ENCODE data around the gene ERBB4. TPM values are rescaled to one million over a fixed set of nuclear protein-coding genes. Genes with fewer than 3 reads are reported as not detected.

Gene ERBB4
- total and polyA plus RNA-seq, 7 donors: under 0.01 to 0.33 (median 0.08) TPM; not detected in 1

DNA sequence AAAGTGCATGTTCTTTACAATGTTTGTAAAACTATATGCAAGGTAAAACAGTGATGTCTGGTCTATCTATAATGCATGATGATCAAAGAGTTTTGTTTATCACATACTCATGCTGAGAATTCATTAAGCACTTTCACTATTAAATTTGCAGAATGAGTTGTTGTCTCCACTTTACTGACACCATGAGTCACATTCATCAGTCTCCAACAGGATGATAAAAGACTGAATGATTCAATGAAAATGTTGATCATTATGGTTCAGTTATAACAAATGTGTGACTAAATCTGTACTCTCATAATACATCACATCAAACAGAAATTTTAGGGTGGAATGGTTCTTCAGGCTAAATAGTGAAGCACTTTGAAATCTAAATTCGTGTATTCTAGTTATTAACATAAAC is 129.0 kb downstream of the ERBB4 start:
- Histone ChIP-seq H3K4me1 (no peaks in the 10 kb centered on the region), H3K27me3 (no peaks in the 10 kb centered on the region), H3K36me3 (no peaks in the 10 kb centered on the region), H3K4me3 (no peak overlapping the region), H3K9me3 (peaks cover 0 to 2% (median 0%) of the 10 kb centered on the region in 4 donors), H3K27ac (no peak overlapping the region)
- WGBS, 2 donors: 17 to 41% methylated on average over 1 of the region's 1 CpG
- no peak for TF ChIP-seq EP300 (IDR thresholded peaks at IDR 0.05)
- no peak for TF ChIP-seq POLR2A (IDR thresholded peaks at IDR 0.05)
- TF ChIP-seq POLR2AphosphoS5 (IDR thresholded peaks at IDR 0.05): no peak
- TF ChIP-seq, protein P1, sequence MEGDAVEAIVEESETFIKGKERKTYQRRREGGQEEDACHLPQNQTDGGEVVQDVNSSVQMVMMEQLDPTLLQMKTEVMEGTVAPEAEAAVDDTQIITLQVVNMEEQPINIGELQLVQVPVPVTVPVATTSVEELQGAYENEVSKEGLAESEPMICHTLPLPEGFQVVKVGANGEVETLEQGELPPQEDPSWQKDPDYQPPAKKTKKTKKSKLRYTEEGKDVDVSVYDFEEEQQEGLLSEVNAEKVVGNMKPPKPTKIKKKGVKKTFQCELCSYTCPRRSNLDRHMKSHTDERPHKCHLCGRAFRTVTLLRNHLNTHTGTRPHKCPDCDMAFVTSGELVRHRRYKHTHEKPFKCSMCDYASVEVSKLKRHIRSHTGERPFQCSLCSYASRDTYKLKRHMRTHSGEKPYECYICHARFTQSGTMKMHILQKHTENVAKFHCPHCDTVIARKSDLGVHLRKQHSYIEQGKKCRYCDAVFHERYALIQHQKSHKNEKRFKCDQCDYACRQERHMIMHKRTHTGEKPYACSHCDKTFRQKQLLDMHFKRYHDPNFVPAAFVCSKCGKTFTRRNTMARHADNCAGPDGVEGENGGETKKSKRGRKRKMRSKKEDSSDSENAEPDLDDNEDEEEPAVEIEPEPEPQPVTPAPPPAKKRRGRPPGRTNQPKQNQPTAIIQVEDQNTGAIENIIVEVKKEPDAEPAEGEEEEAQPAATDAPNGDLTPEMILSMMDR (IDR thresholded peaks at IDR 0.05): no peak
- DNase-seq: no peak
- intact Hi-C loops (cut with DNase I): no loop called here

DNA sequence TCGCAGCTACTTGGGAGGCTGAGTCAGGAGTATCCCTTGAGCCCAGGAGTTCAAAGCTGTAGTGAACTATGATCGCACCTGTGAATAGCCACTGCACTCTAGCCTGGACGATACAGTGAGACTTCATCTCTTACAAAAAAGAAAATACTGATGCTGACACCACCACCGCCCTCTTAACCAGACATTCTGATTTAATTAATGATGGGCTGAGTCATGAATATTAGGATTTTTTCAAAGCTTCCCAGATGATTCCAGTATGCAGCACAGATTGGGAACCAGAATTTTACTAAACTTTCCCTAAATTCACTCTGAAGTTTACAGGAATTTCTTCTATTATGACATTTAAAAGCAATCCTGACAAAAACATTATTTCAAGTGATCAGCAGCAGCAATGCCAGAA is 130.1 kb downstream of the ERBB4 start:
- TF ChIP-seq EP300 (IDR thresholded peaks at IDR 0.05): no peak
- no peak for TF ChIP-seq POLR2A (IDR thresholded peaks at IDR 0.05)
- TF ChIP-seq POLR2AphosphoS5 (IDR thresholded peaks at IDR 0.05): no peak
- TF ChIP-seq, protein P1 (IDR thresholded peaks at IDR 0.05): no peak
- H3K4me3 ChIP-seq: no peak overlapping the region
- no peaks in the 10 kb centered on the region for H3K4me1 ChIP-seq
- H3K9me3 ChIP-seq: peaks cover 0 to 2% (median 0%) of the 10 kb centered on the region in 4 donors
- no peak for DNase-seq
- no peaks in the 10 kb centered on the region for H3K27me3 ChIP-seq
- H3K27ac ChIP-seq: no peak overlapping the region
- intact Hi-C loops (cut with DNase I): no loop called here
- no peaks in the 10 kb centered on the region for H3K36me3 ChIP-seq
- WGBS, 2 donors: 78 to 89% methylated on average over 4 of the region's 4 CpGs

DNA sequence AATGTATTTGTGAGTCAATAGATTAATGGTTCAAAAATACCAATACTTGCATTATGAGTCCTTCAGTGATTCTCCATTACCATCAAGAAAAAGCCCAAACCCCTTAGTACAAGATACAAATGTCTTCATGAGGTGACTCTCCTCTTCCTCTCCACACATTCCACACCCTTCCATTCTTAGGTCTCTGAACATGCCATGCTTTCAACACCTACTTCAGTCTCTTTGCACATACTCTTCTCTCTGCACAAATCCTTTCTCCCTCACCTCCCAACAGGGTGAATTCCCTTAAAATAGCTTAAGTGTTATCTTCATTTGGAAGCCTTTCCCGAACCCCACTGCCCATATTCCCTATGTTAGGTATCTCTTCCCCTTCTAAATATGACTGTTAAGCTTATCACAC is 131.9 kb downstream of the ERBB4 start:
- H3K27ac ChIP-seq: no peak overlapping the region
- no peak for DNase-seq
- intact Hi-C loops (cut with DNase I): no loop called here
- H3K4me1 ChIP-seq: no peaks in the 10 kb centered on the region
- WGBS, 2 donors: 65 to 79% methylated on average over 1 of the region's 1 CpG
- TF ChIP-seq POLR2AphosphoS5 (IDR thresholded peaks at IDR 0.05) (no peak), POLR2A (IDR thresholded peaks at IDR 0.05) (no peak), EP300 (IDR thresholded peaks at IDR 0.05) (no peak)
- TF ChIP-seq, protein P1 (IDR thresholded peaks at IDR 0.05): no peak
- no peaks in the 10 kb centered on the region for H3K36me3 ChIP-seq
- H3K4me3 ChIP-seq: no peak overlapping the region
- H3K9me3 ChIP-seq: peaks cover 0 to 2% (median 0%) of the 10 kb centered on the region in 4 donors
- H3K27me3 ChIP-seq: no peaks in the 10 kb centered on the region

DNA sequence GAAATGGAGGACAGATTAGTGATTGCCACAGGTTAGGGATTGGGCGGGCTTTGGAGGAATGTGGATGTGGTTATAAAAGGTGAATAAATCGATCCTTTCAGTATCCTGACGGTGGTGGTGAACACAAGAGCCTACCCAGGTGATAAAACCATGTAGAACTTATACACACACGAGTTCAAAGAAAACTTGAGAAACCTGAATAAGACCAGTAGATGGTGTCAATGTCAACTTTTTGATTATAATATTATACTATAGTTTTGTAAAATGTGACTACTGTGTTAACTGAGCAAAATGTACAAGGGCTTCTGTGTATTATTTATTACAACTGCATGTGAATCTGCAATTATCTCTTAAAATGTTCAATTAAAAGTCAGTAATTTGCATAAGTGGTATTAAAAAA is 136.3 kb downstream of the ERBB4 start:
- Histone ChIP-seq H3K9me3 (peaks cover 0 to 2% (median 0%) of the 10 kb centered on the region in 4 donors), H3K4me3 (no peak overlapping the region), H3K27ac (no peak overlapping the region), H3K4me1 (no peaks in the 10 kb centered on the region), H3K36me3 (no peaks in the 10 kb centered on the region), H3K27me3 (no peaks in the 10 kb centered on the region)
- no peak for TF ChIP-seq EP300 (IDR thresholded peaks at IDR 0.05)
- TF ChIP-seq POLR2AphosphoS5 (IDR thresholded peaks at IDR 0.05): no peak
- TF ChIP-seq, protein P1 (IDR thresholded peaks at IDR 0.05): no peak
- TF ChIP-seq POLR2A (IDR thresholded peaks at IDR 0.05): no peak
- intact Hi-C loops (cut with DNase I): no loop called here
- DNase-seq: no peak
- WGBS, 2 donors: 48 to 76% methylated on average over 4 of the region's 4 CpGs

DNA sequence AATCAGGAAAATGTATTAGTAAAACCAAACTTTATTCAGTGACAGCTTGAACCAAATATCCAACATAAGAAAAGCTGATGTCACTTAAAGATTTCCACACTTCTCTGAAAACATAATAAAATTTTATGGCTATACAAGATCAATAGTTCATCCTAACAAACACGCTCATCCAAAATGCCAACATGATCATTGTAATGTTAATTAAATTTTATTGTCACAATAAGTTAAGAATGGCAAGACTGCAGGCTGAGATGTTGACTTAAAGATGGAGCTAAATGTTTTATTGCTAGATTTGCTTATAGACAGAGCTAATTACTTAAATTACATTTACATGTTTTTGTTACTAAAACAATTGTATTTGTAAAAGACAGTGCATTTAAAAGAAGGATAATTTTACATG is 140.3 kb downstream of the ERBB4 start:
- Histone ChIP-seq H3K27ac (no peak overlapping the region), H3K9me3 (no peaks in the 10 kb centered on the region), H3K27me3 (no peaks in the 10 kb centered on the region), H3K4me1 (no peaks in the 10 kb centered on the region), H3K4me3 (no peak overlapping the region), H3K36me3 (no peaks in the 10 kb centered on the region)
- WGBS, 2 donors: 20 to 56% methylated on average over 1 of the region's 1 CpG
- intact Hi-C loops (cut with DNase I): no loop called here
- DNase-seq: no peak
- TF ChIP-seq POLR2AphosphoS5 (IDR thresholded peaks at IDR 0.05) (no peak), EP300 (IDR thresholded peaks at IDR 0.05) (no peak), POLR2A (IDR thresholded peaks at IDR 0.05) (no peak)
- TF ChIP-seq, protein P1 (IDR thresholded peaks at IDR 0.05): no peak
